Measurements from ENCODE around the gene PIAS4. TPM values are rescaled to one million over a fixed set of nuclear protein-coding genes. Genes with fewer than 3 reads are reported as not detected.

Gene PIAS4
- total and polyA plus RNA-seq, 9 of the 15 experiments (the other 6 are each of a cell fraction or from before 2014, with no cell fraction given), result 0.27 to 34.9 (median 14.4) TPM

- in situ Hi-C loops (cut with MboI), result no loop called here
- Histone ChIP-seq H3K4me2 (ENCODE audit: insufficient read depth, low read length) (0 out of 2 replicates have a peak overlapping the region, but pooled peaks have one; percentile 68), H3K9me3 (replicated peaks; ENCODE audit: control insufficient read depth, insufficient read depth, low read depth, low read length) (0 out of 2 replicates have a peak, but pooled peaks cover 2% of the 10 kb centered on the region), H3K4me3 (no peak overlapping the region), H3K36me3 (ENCODE audit: control insufficient read depth, insufficient read depth, low read length) (no peaks in the 10 kb centered on the region), H2AFZ (ENCODE audit: low read depth, low read length) (peak overlapping the region; percentile 69), H4K20me1 (replicated peaks; ENCODE audit: control insufficient read depth, insufficient read depth, low read length) (no peaks in the 10 kb centered on the region), H3K27ac (ENCODE audit: extremely low read depth, low read depth, low read length) (peak overlapping the region; percentile 33; the same call in 2 of the 3 replicates), H3K9me1 (ENCODE audit: control insufficient read depth, insufficient read depth, low read length) (no peaks in the 10 kb centered on the region), H3K27me3 (ENCODE audit: control insufficient read depth in 2 of 2, insufficient read depth in 2 of 2, low read length in 2 of 2) (no peaks in the 10 kb centered on the region), H3K79me2 (ENCODE audit: control insufficient read depth, insufficient read depth, low read length) (no peaks in the 10 kb centered on the region), H3K9ac (ENCODE audit: insufficient read depth in 1 of 2, low read depth in 2 of 2, low read length in 2 of 2) (peak overlapping the region in 1 of 2 experiments; percentile 51; a peak in 1 of 4 replicates), H3K4me1 (replicated peaks in 1 of 2; ENCODE audit: control insufficient read depth in 2 of 2, insufficient read depth in 2 of 2, low read length in 2 of 2) (peaks cover 12 to 17% of the 10 kb centered on the region in 2 experiments; a peak in 4 of 5 replicates)
- FAIRE-seq (no peak), DNase-seq (ENCODE audit: extremely low read depth in 1 of 4, low spot score in 3 of 4) (no peak), ATAC-seq (no peak)
- POLR2A ChIA-PET, result interaction anchor here (0.7 to 1.2 kb wide), 4 partner anchors 12 to 40 kb away, joined by 4 to 9 read pairs (median 4); partner anchors contain the start of genes DAPK3 and PIAS4
- CTCF ChIA-PET (ENCODE audit: low intra/inter-chr PET ratio), result no interaction called here
- WGBS (ENCODE audit: insufficient coverage, low coverage, missing lambda C conversion rate), result 49% methylated on average over 3 of the region's 3 CpGs
- intact Hi-C loops (cut with micrococcal nuclease), result no loop called here
- BruUV-seq (replicated peaks), result no TSS peak
- TF ChIP-seq, protein P1, sequence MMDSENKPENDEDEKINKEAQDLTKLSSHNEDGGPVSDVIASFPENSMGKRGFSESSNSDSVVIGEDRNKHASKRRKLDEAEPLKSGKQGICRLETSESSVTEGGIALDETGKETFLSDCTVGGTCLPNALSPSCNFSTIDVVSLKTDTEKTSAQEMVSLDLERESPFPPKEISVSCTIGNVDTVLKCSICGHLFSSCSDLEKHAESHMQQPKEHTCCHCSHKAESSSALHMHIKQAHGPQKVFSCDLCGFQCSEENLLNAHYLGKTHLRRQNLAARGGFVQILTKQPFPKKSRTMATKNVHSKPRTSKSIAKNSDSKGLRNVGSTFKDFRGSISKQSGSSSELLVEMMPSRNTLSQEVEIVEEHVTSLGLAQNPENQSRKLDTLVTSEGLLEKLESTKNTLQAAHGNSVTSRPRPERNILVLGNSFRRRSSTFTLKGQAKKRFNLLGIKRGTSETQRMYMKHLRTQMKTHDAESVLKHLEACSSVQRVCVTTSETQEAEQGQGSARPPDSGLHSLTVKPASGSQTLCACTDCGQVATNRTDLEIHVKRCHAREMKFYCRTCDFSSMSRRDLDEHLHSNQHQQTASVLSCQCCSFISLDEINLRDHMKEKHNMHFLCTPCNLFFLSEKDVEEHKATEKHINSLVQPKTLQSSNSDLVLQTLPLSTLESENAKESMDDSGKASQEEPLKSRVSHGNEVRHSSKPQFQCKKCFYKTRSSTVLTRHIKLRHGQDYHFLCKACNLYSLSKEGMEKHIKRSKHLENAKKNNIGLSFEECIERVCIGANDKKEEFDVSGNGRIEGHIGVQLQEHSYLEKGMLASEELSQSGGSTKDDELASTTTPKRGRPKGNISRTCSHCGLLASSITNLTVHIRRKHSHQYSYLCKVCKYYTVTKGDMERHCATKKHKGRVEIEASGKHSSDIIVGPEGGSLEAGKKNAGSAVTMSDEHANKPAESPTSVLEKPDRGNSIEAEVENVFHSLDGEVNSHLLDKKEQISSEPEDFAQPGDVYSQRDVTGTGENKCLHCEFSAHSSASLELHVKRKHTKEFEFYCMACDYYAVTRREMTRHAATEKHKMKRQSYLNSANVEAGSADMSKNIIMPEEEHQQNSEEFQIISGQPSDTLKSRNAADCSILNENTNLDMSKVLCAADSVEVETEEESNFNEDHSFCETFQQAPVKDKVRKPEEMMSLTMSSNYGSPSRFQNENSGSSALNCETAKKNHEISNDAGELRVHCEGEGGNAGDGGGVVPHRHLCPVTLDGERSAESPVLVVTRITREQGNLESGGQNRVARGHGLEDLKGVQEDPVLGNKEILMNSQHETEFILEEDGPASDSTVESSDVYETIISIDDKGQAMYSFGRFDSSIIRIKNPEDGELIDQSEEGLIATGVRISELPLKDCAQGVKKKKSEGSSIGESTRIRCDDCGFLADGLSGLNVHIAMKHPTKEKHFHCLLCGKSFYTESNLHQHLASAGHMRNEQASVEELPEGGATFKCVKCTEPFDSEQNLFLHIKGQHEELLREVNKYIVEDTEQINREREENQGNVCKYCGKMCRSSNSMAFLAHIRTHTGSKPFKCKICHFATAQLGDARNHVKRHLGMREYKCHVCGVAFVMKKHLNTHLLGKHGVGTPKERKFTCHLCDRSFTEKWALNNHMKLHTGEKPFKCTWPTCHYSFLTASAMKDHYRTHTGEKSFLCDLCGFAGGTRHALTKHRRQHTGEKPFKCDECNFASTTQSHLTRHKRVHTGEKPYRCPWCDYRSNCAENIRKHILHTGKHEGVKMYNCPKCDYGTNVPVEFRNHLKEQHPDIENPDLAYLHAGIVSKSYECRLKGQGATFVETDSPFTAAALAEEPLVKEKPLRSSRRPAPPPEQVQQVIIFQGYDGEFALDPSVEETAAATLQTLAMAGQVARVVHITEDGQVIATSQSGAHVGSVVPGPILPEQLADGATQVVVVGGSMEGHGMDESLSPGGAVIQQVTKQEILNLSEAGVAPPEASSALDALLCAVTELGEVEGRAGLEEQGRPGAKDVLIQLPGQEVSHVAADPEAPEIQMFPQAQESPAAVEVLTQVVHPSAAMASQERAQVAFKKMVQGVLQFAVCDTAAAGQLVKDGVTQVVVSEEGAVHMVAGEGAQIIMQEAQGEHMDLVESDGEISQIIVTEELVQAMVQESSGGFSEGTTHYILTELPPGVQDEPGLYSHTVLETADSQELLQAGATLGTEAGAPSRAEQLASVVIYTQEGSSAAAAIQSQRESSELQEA (IDR thresholded peaks at IDR 0.05; ENCODE audit: low read depth), result peak; percentile 62; the same call in 1 of the 2 replicates
- no peak for TF ChIP-seq ZNF507 (tag; conservative IDR thresholded peaks at IDR 0.05)
- TF ChIP-seq PTBP1 (IDR thresholded peaks at IDR 0.05; ENCODE audit: low read depth, low read length), result no peak
- no peak for TF ChIP-seq TBL1XR1 (IDR thresholded peaks at IDR 0.05; ENCODE audit: low read length in 2 of 2)
- peak; percentile 91; the same call in 1 of the 2 replicates for TF ChIP-seq THRAP3 (IDR thresholded peaks at IDR 0.05; ENCODE audit: borderline replicate concordance)
- no peak for TF ChIP-seq RNF2 (IDR thresholded peaks at IDR 0.05)
- TF ChIP-seq MIER1 (IDR thresholded peaks at IDR 0.05; ENCODE audit: low read depth), result 0 out of 2 replicates have a peak, but pooled peaks have one; percentile 62
- no peak for TF ChIP-seq HLTF (IDR thresholded peaks at IDR 0.05)
- TF ChIP-seq E2F1 (CRISPR knock-in tag; IDR thresholded peaks at IDR 0.05), result no peak
- TF ChIP-seq DPF2 (IDR thresholded peaks at IDR 0.05), result 0 out of 2 replicates have a peak, but pooled peaks have one; percentile 15
- TF ChIP-seq CSDE1 (IDR thresholded peaks at IDR 0.05), result peak in 1 of 2 experiments; percentile 71; a peak in 1 of 4 replicates
- TF ChIP-seq MTF1 (CRISPR knock-in tag; IDR thresholded peaks at IDR 0.05; ENCODE audit: borderline replicate concordance), result no peak
- TF ChIP-seq TRIM25 (IDR thresholded peaks at IDR 0.05; ENCODE audit: borderline replicate concordance), result 0 out of 2 replicates have a peak, but pooled peaks have one; percentile 7
These were observed 16.8 kb upstream of the PIAS4 start for GRCh38 chr19:3990815-3991117.
